HG03196 (cell line): ENCODE results near the gene C19orf33.

ENCODE experiments used
- ATAC-seq: cut with Tn5 transposase; IDR thresholded peaks from one replicate; pipeline ENCODE4 v1.9.1; 2021; ENCODE audit not compliant: unreplicated experiment

Gene C19orf33

DNA sequence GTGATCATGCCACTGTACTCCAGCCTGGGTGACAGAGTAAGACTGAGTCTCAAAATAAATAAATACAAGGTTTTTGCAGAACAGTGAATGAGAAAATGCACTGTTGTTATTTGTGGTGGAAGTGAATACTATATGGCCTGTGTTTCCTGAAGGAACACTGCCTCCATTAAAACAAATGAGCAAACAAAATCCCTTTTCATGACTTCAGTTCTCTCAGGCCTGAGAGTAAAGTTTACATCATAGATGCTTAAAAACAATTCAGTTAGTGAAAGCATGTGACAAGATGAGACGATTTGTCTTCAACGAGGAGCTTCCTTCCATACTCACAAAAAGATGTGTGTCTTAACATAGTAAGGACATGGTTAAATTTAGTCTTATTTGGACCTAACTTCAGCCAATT, 25.3 kb upstream of the C19orf33 start:
- ATAC-seq: no peak

DNA sequence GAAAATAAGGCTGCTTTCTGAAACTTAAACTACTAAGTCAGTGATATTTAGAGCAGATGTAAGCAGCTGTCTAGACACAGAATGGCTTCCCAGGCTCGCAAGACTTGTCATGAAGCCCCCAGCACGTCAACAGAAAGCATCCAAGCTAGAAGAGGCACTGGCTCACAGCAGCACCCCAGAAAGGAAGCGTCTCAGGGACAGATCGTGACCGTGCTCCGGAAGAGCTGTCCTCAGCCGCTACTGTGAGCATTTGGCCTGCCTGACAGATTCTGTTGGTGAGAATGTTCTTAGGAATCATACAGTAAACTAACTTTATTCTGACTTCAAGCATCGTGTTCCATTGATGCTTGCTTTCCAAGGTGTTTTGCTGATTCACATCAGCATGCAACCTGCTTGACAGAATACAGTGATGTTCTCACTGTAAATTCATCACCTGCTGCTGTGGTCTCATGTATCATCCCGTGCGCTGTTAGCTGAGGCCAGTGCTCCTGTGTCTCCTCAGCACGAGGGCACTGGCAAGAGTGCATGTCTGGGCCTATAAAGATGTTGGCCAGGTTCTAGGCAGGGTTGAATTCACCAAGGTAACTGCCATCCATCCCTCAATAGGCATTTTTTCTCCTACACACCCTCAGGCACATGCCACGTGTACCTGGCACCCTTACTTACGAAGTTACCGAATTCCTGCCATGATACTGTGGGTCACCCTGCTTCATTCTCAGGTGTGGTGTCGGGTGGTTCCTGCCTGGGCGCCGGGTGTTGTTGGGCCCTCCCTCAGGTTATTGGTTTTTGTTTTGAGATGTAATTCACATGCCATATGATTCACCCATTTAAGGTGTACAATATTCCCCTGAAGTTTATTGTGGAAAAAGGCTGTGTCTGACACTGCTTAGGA, 23.8 kb upstream of the C19orf33 start:
- ATAC-seq: no peak

DNA sequence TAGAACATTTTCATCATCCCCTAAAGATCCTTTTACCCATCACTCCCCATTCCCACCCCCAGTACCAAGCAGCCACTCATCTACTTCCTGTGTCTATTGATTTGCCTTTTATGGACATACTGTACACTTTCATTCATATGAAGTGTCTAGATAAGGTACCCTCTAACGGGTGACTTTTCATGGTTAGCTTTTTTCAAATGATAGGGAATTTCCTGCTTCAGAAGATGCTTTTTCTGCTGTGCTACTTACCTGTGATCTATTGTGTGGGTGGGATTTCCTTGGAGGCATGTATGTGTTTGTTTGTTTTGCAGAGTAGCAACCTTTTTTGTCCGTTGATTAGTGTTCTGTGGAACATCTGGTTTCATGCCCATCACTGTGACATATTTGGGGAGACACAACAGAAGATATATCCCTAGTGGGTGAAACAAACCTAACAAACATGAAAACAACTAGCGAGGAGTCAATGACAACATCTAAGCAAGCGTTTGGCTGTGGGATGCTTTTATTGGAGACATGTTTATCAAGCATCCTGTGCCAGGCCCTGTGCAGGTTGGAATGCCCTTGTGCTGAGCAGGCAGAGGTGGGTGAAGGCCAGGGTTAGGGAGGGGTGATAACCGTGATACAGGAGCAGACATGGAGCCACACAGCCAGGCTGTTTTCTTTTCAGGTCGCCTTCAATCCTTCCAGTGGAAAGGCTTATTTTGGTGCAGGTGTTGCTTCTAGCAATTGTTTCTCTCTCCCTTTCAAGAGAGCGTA, 22.1 kb upstream of the C19orf33 start:
- ATAC-seq: no peak

DNA sequence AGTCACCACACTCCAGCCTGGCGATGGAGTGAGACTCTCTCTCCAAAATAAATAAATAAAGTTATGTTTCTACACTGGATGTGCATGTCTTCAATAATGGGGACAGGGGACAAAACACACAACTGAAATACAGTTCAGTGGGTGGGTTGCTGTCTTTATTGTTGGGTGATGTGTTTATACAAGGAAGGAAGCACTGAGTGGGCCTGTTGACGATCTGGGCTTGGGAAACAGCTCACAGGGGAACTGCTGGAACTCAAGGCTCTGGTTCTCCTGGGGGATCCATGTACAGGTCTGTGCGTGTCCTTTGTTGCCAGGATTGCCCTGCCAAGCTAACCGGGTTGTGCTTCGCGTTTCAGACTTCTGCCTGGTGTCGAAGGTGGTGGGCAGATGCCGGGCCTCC, 20.8 kb upstream of the C19orf33 start:
- no peak for ATAC-seq

DNA sequence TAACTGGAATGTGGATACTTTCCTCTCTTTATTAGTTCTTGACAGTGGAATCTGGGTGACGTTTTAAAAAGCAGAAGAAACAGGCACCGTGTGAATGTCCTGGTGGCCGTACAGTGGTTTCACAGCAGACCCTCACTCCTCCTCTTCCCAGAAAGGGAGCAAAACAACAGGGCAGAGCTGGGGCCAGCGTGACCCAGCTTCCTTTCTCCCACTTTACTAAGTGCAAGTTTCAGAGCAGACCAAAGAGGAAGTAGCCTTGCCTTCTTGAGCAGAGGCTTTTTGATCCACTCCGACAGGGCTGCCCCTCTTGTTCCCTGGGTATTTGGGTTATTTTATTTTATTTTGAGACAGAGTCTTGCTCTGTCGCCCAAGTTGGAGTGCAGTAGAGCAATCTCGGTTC, 19.6 kb upstream of the C19orf33 start:
- ATAC-seq: no peak

DNA sequence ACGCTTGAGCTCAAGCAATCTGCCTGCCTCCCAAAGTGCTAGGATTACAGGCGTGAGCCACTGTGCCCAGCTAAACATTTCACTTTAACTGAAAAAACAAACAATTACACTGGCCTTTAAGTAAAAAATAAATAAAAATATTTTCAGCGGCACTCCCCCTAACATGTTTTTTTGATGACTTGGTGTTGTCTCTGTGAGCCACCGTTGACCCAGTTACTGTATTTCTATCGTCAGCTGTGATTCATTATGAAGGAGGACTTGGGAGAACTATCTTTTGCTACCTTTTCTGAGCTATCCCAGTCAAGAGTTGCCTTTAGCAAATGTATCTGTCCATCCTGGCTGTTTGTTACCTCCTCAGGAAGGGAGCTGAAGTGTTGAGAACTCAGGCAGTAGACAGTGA, 18.5 kb upstream of the C19orf33 start:
- no peak for ATAC-seq

DNA sequence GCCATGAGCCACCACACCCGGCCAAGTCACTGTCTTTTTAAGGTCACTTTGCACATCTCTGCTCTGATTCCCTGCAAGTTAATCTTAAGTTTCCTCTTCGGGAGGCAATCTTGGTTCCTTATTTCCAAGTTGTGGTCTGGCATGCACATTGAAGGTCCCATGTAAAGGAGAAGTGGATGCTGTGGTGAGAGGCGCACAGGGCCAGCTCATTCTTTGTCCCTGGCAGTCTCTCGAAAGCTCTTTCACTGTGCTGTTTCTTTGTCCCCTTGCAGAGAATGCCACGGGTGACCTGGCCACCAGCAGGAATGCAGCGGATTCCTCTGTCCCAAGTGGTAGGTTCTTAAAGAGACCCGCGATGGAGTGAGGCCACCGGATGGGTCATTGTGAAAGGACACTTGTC, 16.4 kb upstream of the C19orf33 start:
- ATAC-seq: no peak

DNA sequence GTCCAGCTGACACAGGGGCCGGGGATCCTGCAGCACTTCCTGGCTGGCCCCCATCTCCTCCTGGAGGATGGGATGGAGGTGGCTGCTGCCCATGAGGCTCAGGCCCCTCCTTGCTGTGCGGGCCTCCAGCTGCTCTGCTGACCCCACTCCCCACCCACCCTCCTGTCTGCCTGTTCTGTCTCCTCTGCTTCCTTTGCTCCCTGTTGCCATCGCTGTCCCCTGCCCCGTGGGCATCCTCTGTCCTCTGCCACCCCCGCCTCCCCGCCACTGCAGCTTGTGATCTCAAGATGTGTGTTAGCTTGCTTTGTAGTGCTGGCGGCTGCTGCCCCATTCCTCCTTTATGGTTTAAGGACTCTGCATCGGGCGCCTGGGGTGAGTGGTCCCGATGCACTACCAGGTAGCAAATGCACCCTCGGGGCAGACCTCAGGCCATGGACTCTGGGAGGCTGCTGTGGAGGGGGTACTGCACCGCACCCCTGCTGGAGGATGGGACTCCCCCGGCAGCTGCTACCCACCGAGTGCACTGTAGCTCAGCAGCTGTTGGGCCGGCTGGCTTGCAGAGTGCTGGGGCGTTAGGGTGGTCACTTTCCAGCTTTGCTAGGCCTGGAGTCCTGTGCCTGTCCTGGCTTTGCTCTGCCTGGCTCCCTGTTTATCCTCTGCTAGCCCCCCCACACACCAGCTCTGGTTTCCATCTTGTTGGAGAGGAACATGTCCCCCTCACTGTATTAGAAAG, 15.8 kb upstream of the C19orf33 start:
- ATAC-seq: no peak

DNA sequence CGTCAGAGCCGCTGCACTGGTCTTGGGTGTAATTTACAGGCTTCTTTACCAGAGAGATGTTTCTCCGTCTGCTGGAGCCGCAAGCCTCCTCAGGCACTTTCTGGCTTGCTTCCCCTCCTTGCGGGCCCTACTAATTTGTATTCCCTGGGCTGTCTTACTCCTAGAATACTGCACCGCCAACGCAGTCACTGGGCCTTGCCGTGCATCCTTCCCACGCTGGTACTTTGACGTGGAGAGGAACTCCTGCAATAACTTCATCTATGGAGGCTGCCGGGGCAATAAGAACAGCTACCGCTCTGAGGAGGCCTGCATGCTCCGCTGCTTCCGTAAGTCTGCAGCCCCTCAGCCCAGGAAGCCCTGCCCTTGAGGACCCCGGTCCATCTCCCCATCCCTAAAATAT, 14.1 kb upstream of the C19orf33 start:
- ATAC-seq: no peak

DNA sequence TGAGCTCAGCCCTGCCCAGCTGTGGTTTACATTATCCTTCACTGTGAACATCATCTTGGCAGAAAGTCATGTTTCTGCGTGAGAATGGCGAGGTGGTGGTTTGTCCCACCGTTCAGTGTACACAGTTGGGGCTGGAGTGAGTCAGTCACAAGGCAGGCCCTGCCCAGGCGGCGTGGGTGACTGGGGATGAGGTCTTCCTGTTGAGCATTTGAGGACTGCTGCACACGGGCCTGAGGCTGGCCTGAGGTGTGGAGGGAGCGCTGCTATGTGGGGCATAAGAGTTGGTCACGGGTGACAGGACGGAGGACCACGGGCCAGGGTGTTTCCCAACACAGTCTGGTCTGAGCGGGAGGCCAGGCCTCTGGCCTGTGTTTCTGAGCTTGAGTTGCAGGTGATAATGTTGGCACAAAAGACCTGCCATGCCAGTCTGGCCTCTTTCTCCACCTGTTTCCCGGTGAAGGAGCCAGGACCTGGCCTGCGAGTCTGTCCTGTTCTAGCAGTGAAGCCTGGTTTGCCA, 13.4 kb upstream of the C19orf33 start:
- no peak for ATAC-seq

DNA sequence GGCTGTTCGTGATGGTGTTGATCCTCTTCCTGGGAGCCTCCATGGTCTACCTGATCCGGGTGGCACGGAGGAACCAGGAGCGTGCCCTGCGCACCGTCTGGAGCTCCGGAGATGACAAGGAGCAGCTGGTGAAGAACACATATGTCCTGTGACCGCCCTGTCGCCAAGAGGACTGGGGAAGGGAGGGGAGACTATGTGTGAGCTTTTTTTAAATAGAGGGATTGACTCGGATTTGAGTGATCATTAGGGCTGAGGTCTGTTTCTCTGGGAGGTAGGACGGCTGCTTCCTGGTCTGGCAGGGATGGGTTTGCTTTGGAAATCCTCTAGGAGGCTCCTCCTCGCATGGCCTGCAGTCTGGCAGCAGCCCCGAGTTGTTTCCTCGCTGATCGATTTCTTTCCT, 12.2 kb upstream of the C19orf33 start:
- ATAC-seq: no peak

DNA sequence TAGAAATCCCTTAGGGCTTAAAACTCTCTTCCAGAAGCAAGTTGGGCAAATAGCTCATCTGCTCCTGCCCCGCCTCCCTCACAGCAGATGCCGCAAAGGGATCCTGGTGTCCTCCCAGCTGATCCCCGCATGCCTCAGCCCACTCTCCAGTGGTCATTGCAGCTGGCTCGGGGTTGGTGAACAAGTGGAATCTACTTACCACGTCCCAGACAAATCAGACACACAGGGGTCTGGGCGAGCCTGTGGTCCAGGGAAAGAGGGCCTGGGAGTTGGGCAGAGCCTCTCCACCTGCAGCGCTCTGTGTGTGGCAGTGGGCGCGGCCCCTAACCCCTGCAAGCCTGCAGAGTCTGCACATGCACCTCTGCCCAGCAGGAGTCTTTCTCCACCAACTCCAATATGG, 10.8 kb upstream of the C19orf33 start:
- ATAC-seq: no peak

DNA sequence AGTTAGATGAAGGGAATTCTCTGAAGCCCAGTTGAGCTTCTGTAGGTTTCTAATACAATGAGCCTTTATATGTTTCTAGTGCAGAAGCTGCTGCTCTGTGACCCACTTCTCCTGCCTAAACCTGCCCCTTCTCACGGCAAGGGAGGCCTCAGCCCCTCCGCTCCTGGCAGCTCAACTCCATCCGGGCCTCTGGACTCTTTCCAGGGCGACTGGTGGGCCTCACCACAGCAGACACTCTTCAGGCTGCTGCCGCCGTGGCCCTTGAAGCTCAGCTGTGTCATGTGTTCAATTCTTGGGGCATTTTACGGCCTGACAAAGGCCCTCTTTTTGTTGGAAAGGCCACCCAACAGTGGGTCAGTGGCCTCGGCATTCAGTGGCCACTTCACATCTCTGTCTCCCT, 10.0 kb upstream of the C19orf33 start:
- no peak for ATAC-seq

DNA sequence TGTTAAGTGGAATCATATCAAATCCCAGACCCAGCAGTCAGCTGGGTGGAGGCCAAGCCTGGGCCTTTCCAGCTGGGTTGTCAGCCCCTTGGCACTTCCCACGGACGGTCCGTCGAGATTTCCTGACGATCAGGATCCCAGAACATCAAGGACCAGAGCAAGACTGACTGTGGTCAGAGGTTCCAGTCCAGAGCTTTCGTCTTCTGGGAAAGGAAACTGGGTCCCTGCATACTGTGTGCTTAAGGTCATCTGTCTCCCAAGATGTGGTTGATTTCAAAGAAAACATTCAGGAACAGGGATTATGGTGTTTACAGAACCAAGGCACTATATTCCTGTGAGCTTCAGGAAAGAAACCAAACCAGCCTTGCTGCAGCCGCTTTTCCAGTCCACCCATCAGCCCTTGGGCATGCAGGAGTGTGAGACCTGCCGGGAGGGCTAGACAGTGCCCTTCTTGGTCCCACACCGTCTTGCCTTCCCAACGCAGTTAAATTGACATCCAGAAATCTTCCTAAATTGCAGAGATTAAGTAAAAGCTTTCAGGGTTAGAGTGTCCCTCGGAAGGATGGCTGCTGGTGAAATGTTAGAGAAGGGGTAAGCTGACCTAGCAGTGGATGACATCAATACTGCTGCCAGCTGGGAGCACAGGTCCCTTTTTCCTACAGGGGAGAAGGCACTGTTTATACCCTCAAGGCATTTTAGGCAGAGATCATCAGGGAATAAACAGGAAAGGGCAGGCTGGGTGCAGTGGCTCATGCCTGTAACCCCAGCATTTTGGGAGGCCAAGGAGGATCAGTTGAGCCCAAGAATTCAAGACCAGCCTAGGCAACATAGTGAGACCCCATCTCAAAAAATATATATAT, 5.0 kb upstream of the C19orf33 start:
- no peak for ATAC-seq

DNA sequence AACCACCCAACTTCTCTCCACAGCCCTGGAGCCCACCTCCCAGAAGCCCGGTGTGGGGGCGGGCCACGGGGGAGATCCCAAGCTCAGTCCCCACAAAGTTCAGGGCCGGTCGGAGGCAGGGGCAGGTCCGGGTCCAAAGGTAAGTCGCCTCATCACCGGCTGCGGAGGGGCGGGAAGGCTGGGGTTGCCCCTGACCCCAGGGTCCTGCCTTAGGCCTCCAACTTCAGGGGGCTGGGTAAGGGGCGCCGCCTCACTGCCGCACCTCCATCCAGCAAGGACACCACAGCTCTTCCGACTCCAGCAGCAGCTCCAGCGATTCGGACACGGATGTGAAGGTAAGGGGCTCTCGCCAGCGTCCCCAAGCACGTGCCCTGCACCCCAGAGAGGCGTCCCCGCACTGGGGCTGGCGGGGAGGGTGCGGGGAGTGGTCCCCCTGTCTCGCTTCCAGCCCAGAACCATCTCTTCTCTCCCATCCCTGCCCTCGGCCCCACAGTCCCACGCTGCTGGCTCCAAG, 358 bp downstream of the C19orf33 start:
- no peak for ATAC-seq

DNA sequence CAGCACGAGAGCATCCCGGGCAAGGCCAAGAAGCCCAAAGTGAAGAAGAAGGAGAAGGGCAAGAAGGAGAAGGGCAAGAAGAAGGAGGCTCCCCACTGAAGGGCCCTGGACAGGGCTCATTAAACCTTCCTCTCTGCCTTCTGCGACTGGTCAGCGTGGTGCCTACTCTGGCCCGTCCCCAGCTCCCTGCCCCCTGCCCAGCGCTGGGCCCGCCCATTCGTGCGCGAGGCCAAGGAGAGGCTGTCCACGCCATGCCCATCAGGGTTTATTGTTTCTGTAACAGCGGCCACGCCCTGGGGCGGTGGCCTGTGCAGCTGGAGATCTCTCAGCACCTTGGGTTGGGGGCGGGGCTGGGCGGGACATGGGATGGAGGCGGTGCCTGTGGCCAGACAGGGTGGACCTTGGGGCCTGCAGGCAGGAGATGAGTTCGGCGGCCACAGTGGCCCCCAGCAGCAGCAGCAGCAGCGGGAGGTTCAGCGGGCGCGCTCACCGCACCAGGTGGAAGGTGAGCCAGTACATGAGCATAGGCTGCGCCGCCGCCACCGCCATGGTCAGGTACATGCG, 897 bp downstream of the C19orf33 start:
- no peak for ATAC-seq

DNA sequence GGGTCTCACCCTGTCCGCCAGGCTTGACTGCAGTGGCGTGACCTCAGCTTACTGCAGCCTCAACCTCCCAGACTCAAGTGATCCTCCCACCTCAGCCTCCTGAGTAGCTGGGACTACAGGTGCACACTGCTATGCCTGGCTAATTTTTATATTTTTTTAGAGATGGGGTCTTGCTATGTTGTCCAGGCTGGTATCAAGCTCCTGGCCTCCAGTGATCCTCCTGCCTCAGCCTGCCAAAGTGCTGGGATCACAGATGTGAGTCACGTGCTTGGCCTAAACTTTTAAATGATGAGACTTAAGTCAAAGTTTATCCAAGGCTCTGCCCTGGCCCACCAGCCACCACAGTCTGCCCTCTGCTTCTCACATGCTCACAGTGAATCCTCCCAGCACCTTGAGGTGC, 2.2 kb downstream of the C19orf33 start:
- no peak for ATAC-seq

DNA sequence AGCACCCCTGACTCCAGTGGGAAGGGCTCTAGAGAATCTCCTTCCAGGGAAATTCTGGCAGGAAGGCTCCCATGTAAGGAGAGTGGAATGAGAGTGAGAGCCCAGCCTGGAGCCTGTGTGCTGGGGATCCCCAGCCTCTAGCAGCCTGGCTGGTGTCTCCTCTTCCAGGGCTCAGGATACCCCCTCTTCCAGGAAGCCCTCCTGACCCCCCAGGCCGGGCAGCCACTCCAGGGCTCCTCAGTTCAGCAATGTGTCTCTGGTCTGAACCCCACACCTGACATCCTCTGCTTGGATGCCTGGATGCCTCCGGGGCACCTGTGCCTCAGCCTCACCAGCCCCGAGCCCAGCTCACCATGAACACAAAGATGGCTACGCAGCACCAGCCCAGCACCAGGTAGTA, 3.0 kb downstream of the C19orf33 start:
- ATAC-seq: no peak

DNA sequence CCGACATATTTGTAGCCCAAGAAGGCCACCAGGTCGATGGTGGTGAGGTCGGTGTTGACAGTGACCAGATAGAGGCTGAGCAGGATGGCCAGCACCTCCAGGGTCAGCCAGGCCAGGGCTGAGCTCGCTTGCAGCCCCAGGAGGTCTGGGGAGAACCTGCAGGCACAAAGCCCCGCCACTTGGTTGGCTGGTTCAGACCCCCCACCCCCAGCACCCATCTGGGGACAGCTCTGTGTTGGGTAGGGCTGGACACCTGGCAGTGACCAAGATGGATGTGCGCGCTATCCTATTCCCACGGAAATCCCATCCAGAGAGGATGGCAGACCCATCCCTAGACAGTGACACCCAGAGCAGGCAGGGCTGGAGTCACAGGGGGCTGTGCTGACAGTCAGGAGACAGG, 3.5 kb downstream of the C19orf33 start:
- no peak for ATAC-seq
